ENCODE results near the gene KCNQ1.

Gene KCNQ1

DNA sequence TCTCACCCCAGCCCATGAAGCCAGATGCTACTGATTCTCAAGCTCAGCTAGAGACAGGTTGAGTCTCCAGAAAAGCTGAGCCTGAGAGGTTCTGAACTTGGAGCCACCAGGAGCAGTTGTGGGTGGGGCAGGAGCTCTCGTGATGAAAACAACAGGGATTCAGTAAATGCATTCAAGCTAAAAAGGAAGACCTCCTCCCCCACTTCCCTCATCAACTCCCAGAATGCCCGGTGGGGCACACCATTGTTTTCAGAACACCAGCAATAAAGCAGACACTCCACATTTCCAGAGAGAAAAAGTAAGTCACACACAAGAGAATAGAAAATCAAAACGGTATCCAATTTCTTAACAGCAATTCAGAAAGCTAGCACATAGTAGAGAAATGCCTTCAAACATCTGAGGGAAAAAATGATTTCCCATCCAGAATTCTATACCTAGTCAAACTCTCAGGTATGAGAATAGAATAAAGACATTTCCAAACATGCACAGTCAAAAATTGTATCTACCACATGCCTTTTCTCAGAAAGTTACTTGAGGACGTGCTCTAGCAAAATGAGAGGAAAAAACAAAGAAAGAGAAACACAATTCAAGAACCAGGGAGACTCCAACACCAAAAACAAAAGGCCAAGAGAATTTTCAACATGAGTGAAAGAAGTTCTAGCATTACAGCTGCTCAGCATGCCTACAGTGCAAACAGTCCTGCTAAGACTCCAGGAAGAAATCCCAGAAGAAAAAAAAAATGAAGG lies 383.9 kb downstream of the KCNQ1 start:
- Histone ChIP-seq H3F3A (ENCODE audit: insufficient read depth) (no peaks in the 10 kb centered on the region), H3K9ac (ENCODE audit: low read length) (no peak overlapping the region), H4K20me1 (ENCODE audit: low read depth, low read length) (no peaks in the 10 kb centered on the region), H3K27me3 (ENCODE audit: low read length) (no peaks in the 10 kb centered on the region), H3K4me3 (ENCODE audit: insufficient read depth, low read length, poor library complexity, severe bottlenecking) (no peak overlapping the region), H2AFZ (ENCODE audit: low read depth, low read length, severe bottlenecking) (no peak overlapping the region), H3K4me2 (ENCODE audit: low read depth, low read length, poor library complexity, severe bottlenecking) (no peak overlapping the region), H3K27ac (ENCODE audit: low read depth, low read length) (no peak overlapping the region), H3K9me2 (replicated peaks; ENCODE audit: insufficient read depth, low read length) (no peaks in the 10 kb centered on the region), H3K9me3 (ENCODE audit: insufficient read depth, low read length) (peaks cover 3% of the 10 kb centered on the region; the same call in 1 of the 2 replicates), H3K79me2 (ENCODE audit: insufficient read depth, low read length) (no peaks in the 10 kb centered on the region), H3K36me3 (ENCODE audit: low read length) (no peaks in the 10 kb centered on the region)
- TF ChIP-seq EZH2phosphoT487 (conservative IDR thresholded peaks at IDR 0.05; ENCODE audit: low read length), result no peak
- TF ChIP-seq, protein P1, sequence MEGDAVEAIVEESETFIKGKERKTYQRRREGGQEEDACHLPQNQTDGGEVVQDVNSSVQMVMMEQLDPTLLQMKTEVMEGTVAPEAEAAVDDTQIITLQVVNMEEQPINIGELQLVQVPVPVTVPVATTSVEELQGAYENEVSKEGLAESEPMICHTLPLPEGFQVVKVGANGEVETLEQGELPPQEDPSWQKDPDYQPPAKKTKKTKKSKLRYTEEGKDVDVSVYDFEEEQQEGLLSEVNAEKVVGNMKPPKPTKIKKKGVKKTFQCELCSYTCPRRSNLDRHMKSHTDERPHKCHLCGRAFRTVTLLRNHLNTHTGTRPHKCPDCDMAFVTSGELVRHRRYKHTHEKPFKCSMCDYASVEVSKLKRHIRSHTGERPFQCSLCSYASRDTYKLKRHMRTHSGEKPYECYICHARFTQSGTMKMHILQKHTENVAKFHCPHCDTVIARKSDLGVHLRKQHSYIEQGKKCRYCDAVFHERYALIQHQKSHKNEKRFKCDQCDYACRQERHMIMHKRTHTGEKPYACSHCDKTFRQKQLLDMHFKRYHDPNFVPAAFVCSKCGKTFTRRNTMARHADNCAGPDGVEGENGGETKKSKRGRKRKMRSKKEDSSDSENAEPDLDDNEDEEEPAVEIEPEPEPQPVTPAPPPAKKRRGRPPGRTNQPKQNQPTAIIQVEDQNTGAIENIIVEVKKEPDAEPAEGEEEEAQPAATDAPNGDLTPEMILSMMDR (IDR thresholded peaks at IDR 0.05; ENCODE audit: insufficient read depth, low read length, poor library complexity, severe bottlenecking), result no peak

DNA sequence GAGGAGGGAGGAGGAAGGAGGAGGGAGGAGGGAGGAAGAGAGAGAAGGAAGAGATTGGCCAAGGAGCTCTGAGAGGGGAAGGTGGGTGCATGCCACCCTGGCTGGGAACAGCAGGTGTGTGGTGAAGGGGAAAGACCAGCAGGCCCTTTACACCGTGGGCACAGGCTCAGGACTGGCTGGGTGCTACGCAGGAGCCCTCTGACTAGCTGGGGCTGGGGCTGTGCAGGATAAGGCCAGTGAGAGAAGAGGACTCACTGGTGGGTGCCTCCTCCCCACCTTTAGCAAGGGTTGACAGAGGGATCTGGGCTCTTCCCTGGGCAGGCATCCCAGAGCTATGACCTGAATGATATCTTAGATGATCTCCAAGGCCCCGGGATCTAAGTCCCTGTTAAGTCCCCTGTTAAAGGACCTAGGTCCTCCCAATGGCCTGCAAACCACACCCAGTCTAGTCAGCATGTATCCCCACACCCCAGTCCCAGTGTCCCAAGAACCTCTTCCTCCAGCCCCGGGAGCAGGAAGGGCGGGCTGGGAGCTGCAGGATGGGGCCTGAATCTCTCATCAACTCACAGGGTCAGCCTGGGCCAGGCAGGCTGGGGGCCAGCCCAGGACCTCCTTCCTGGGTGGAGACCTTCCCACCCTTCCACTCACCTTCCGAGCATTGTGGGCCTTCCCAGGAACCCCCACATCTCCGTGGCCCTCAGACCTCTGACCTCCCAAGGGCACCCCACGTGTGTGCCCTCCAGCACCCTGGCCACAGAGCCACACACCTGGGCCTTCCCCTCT lies 385.4 kb downstream of the KCNQ1 start:
- no peak for TF ChIP-seq EZH2phosphoT487 (conservative IDR thresholded peaks at IDR 0.05; ENCODE audit: low read length)
- TF ChIP-seq, protein P1 (IDR thresholded peaks at IDR 0.05; ENCODE audit: insufficient read depth, low read length, poor library complexity, severe bottlenecking), result no peak
- Histone ChIP-seq H3K9ac (ENCODE audit: low read length) (no peak overlapping the region), H3K79me2 (ENCODE audit: insufficient read depth, low read length) (no peaks in the 10 kb centered on the region), H3K4me2 (ENCODE audit: low read depth, low read length, poor library complexity, severe bottlenecking) (no peak overlapping the region), H3F3A (ENCODE audit: insufficient read depth) (no peaks in the 10 kb centered on the region), H3K4me3 (ENCODE audit: insufficient read depth, low read length, poor library complexity, severe bottlenecking) (no peak overlapping the region), H4K20me1 (ENCODE audit: low read depth, low read length) (no peaks in the 10 kb centered on the region), H2AFZ (ENCODE audit: low read depth, low read length, severe bottlenecking) (no peak overlapping the region), H3K9me2 (replicated peaks; ENCODE audit: insufficient read depth, low read length) (no peaks in the 10 kb centered on the region), H3K36me3 (ENCODE audit: low read length) (no peaks in the 10 kb centered on the region), H3K27me3 (ENCODE audit: low read length) (no peaks in the 10 kb centered on the region), H3K27ac (ENCODE audit: low read depth, low read length) (no peak overlapping the region), H3K9me3 (ENCODE audit: insufficient read depth, low read length) (no peaks in the 10 kb centered on the region)

DNA sequence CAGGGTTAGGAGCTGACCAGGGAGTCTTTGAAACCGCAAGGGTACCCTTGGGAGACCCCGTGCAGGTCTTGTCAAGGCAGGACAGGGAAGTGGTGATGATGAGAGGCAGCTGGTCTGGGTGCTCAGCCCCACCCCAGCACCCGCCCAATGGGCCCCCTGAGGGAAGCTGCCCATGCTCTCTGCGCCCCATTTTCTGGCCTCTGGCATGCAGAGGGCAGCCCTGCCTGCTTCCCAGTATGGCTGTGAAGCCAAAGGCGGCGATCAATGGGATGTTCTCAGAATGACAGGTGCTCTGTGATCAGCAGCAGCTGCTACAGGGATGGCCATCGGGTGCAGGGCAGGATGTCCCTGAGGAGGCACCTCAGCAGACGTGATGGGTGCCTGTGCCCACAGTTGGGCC lies 386.1 kb downstream of the KCNQ1 start:
- H3K9me3 ChIP-seq (ENCODE audit: insufficient read depth, low read length), result no peaks in the 10 kb centered on the region
- no peaks in the 10 kb centered on the region for H3K27me3 ChIP-seq (ENCODE audit: low read length)
- H3K36me3 ChIP-seq (ENCODE audit: low read length), result no peaks in the 10 kb centered on the region
- no peak overlapping the region for H2AFZ ChIP-seq (ENCODE audit: low read depth, low read length, severe bottlenecking)
- H3K4me2 ChIP-seq (ENCODE audit: low read depth, low read length, poor library complexity, severe bottlenecking), result no peak overlapping the region
- H3K9me2 ChIP-seq (replicated peaks; ENCODE audit: insufficient read depth, low read length), result no peaks in the 10 kb centered on the region
- H3K79me2 ChIP-seq (ENCODE audit: insufficient read depth, low read length), result no peaks in the 10 kb centered on the region
- H3K4me3 ChIP-seq (ENCODE audit: insufficient read depth, low read length, poor library complexity, severe bottlenecking), result no peak overlapping the region
- H3K9ac ChIP-seq (ENCODE audit: low read length), result no peak overlapping the region
- no peaks in the 10 kb centered on the region for H3F3A ChIP-seq (ENCODE audit: insufficient read depth)
- H4K20me1 ChIP-seq (ENCODE audit: low read depth, low read length), result no peaks in the 10 kb centered on the region
- TF ChIP-seq, protein P1 (IDR thresholded peaks at IDR 0.05; ENCODE audit: insufficient read depth, low read length, poor library complexity, severe bottlenecking), result no peak
- TF ChIP-seq EZH2phosphoT487 (conservative IDR thresholded peaks at IDR 0.05; ENCODE audit: low read length), result no peak
- no peak overlapping the region for H3K27ac ChIP-seq (ENCODE audit: low read depth, low read length)
